ENCODE data around the gene OGG1.

The OGG1 gene

GRCh38 chr3:9727041-9727595 lies 22.6 kb upstream of the OGG1 start:
- no peak overlapping the region for H3K4me3 ChIP-seq (ENCODE audit: low read length)
- DNase-seq (ENCODE audit: low read depth), result no peak
- TF ChIP-seq, protein P1, sequence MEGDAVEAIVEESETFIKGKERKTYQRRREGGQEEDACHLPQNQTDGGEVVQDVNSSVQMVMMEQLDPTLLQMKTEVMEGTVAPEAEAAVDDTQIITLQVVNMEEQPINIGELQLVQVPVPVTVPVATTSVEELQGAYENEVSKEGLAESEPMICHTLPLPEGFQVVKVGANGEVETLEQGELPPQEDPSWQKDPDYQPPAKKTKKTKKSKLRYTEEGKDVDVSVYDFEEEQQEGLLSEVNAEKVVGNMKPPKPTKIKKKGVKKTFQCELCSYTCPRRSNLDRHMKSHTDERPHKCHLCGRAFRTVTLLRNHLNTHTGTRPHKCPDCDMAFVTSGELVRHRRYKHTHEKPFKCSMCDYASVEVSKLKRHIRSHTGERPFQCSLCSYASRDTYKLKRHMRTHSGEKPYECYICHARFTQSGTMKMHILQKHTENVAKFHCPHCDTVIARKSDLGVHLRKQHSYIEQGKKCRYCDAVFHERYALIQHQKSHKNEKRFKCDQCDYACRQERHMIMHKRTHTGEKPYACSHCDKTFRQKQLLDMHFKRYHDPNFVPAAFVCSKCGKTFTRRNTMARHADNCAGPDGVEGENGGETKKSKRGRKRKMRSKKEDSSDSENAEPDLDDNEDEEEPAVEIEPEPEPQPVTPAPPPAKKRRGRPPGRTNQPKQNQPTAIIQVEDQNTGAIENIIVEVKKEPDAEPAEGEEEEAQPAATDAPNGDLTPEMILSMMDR (conservative IDR thresholded peaks at IDR 0.05; ENCODE audit: low read length), result peak; percentile 13; the same call in 1 of the 2 replicates

DNA sequence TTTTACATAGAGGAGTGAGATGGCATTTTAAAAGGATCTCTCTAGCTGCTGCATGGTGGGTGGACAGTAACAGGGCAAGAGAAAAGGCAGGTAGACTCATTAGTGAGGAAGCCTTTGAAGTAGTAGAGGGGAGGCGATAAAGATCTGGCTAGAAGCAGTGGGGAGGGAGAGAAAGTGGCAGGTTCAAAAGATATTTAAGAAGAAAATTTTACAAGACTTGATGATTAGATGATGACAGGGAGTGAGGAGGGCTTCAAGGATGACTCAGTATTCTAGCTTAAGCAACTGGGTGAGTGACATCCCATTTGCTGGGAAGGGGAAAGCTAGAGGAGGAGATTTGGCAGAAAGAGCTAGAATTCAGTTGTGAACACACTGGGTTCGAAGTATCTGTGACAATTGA lies 22.0 kb upstream of the OGG1 start:
- no peak overlapping the region for H3K4me3 ChIP-seq (ENCODE audit: low read length)
- TF ChIP-seq, protein P1 (conservative IDR thresholded peaks at IDR 0.05; ENCODE audit: low read length), result no peak
- DNase-seq (ENCODE audit: low read depth), result no peak

DNA sequence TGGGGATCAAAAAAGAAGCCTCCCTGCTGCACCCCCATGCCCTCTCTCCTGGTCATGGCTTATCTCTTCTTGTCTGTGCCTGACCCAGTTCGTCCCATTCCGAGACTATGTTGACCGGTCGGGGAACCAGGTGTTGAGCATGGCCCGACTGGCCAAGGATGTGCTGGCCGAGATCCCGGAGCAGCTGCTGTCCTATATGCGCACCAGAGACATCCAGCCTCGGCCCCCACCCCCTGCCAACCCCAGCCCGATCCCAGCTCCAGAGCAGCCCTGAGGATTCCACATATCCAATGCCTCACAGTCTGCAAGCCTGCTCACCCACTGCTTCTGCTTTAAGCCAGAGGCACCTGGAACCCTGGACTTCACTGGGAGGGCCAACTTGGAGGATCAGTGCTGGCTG lies 20.3 kb upstream of the OGG1 start:
- TF ChIP-seq, protein P1 (conservative IDR thresholded peaks at IDR 0.05; ENCODE audit: low read length), result no peak

GRCh38 chr3:9730657-9731205 lies 19.0 kb upstream of the OGG1 start:
- H3K4me3 ChIP-seq (ENCODE audit: low read length), result peak overlapping the region; percentile 69
- TF ChIP-seq, protein P1 (conservative IDR thresholded peaks at IDR 0.05; ENCODE audit: low read length), result no peak
- DNase-seq (ENCODE audit: low read depth), result peak; percentile 69

More for the DNA sequence above, 20.3 kb upstream of the OGG1 start:
- no peak overlapping the region for H3K4me3 ChIP-seq (ENCODE audit: low read length)
- DNase-seq (ENCODE audit: low read depth), result no peak

- TF ChIP-seq, protein P1 (conservative IDR thresholded peaks at IDR 0.05; ENCODE audit: low read length), result peak; percentile 3; the same call in 1 of the 2 replicates
- H3K4me3 ChIP-seq (ENCODE audit: low read length), result peak within 1 kb of the TSS; percentile 84
- peak; percentile 100 for DNase-seq (ENCODE audit: low read depth)
These were observed 18.3 kb upstream of the OGG1 start, which contains the start of gene BRPF1 for GRCh38 chr3:9731206-9732079. Gene BRPF1, plus strand, starts transcription at chr3:9731735. Its CDS starts 2,406 bp downstream, at chr3:9734141.

DNA sequence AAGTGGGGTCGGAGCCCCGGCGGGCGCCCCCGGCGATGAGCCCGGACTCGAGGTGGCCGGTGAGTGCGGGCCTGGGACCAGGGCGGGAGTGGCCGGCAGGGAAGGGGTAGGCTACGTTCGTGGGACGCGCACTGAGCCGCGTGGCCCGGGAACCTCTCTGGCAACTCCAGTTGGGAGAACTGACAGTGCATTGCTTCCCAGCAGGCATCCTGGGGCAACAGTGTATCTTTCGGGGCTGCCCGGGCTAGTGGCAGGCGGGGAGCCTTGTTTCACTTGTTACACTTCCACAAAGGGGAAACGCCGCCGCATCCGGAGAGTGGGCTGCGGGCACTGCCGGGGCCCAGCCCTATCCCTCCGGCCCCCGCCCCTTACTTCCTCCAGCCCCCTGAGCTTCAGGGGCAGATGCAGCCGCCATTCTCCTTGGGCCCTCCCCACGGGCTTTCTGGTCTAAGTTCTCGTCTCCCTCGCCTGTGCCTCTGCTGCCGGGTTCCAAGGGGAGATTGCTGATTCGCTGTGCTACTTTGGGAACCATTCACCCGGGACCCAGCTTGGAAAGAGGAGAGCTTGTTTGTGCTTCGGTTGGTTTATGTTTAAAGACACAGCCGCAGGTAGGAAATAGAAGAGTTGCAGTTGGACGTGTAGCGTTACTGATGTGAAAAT lies 17.5 kb upstream of the OGG1 start:
- no peak for DNase-seq (ENCODE audit: low read depth)
- TF ChIP-seq, protein P1 (conservative IDR thresholded peaks at IDR 0.05; ENCODE audit: low read length), result no peak
- H3K4me3 ChIP-seq (ENCODE audit: low read length), result peak overlapping the region; percentile 84
